ENCODE data around the gene LRRFIP1.
"Not testable (repeated sequence)": the region's sequence is repeated elsewhere in the genome, so short reads cannot be mapped to it uniquely, and the experiment has no call there.

Gene LRRFIP1

GRCh38 chr2:237593036-237593435 lies 34.4 kb upstream of the LRRFIP1 start:
- Mint-ChIP-seq H3K27ac (no peak overlapping the region), H3K4me1 (ENCODE audit: low read depth) (peaks cover 14% of the 10 kb centered on the region), H3K9me3 (ENCODE audit: low read depth) (no peaks in the 10 kb centered on the region), H3K4me3 (no peak overlapping the region), H3K27me3 (no peaks in the 10 kb centered on the region), H3K36me3 (no peaks in the 10 kb centered on the region)

GRCh38 chr2:237593596-237594320 lies 33.6 kb upstream of the LRRFIP1 start:
- Mint-ChIP-seq H3K27ac (no peak overlapping the region), H3K9me3 (ENCODE audit: low read depth) (no peaks in the 10 kb centered on the region), H3K4me3 (no peak overlapping the region), H3K4me1 (ENCODE audit: low read depth) (peaks cover 14% of the 10 kb centered on the region), H3K27me3 (no peaks in the 10 kb centered on the region), H3K36me3 (no peaks in the 10 kb centered on the region)

- no peaks in the 10 kb centered on the region for H3K36me3 Mint-ChIP-seq
- H3K4me3 Mint-ChIP-seq, result no peak overlapping the region
- H3K9me3 Mint-ChIP-seq (ENCODE audit: low read depth), result no peaks in the 10 kb centered on the region
- no peak overlapping the region for H3K27ac Mint-ChIP-seq
- peaks cover 14% of the 10 kb centered on the region for H3K4me1 Mint-ChIP-seq (ENCODE audit: low read depth)
- no peaks in the 10 kb centered on the region for H3K27me3 Mint-ChIP-seq
Measured at GRCh38 chr2:237594514-237594871, 32.9 kb upstream of the LRRFIP1 start.

GRCh38 chr2:237595829-237596519 lies 31.4 kb upstream of the LRRFIP1 start:
- H3K9me3 Mint-ChIP-seq (ENCODE audit: low read depth); H3K36me3 Mint-ChIP-seq; H3K27me3 Mint-ChIP-seq; H3K27ac Mint-ChIP-seq; H3K4me3 Mint-ChIP-seq; H3K4me1 Mint-ChIP-seq (ENCODE audit: low read depth): not testable (repeated sequence)

GRCh38 chr2:237596520-237597195 lies 30.7 kb upstream of the LRRFIP1 start:
- H3K36me3 Mint-ChIP-seq, result no peaks in the 10 kb centered on the region
- no peaks in the 10 kb centered on the region for H3K9me3 Mint-ChIP-seq (ENCODE audit: low read depth)
- peaks cover 1% of the 10 kb centered on the region for H3K4me1 Mint-ChIP-seq (ENCODE audit: low read depth)
- no peak overlapping the region for H3K4me3 Mint-ChIP-seq
- H3K27ac Mint-ChIP-seq, result no peak overlapping the region
- H3K27me3 Mint-ChIP-seq, result no peaks in the 10 kb centered on the region

- H3K36me3 Mint-ChIP-seq, result no peaks in the 10 kb centered on the region
- H3K4me3 Mint-ChIP-seq, result no peak overlapping the region
- no peaks in the 10 kb centered on the region for H3K27me3 Mint-ChIP-seq
- H3K9me3 Mint-ChIP-seq (ENCODE audit: low read depth), result no peaks in the 10 kb centered on the region
- H3K4me1 Mint-ChIP-seq (ENCODE audit: low read depth), result no peaks in the 10 kb centered on the region
- no peak overlapping the region for H3K27ac Mint-ChIP-seq
Measured at GRCh38 chr2:237597196-237598145, 29.9 kb upstream of the LRRFIP1 start.

- no peaks in the 10 kb centered on the region for H3K27me3 Mint-ChIP-seq
- no peak overlapping the region for H3K4me3 Mint-ChIP-seq
- H3K27ac Mint-ChIP-seq, result no peak overlapping the region
- H3K4me1 Mint-ChIP-seq (ENCODE audit: low read depth), result peaks cover 10% of the 10 kb centered on the region
- no peaks in the 10 kb centered on the region for H3K36me3 Mint-ChIP-seq
- no peaks in the 10 kb centered on the region for H3K9me3 Mint-ChIP-seq (ENCODE audit: low read depth)
Measured at GRCh38 chr2:237598468-237599208, 28.7 kb upstream of the LRRFIP1 start.

- no peaks in the 10 kb centered on the region for H3K9me3 Mint-ChIP-seq (ENCODE audit: low read depth)
- no peak overlapping the region for H3K27ac Mint-ChIP-seq
- H3K36me3 Mint-ChIP-seq, result no peaks in the 10 kb centered on the region
- H3K4me3 Mint-ChIP-seq, result no peak overlapping the region
- H3K27me3 Mint-ChIP-seq, result no peaks in the 10 kb centered on the region
- H3K4me1 Mint-ChIP-seq (ENCODE audit: low read depth), result peaks cover 16% of the 10 kb centered on the region
Measured at GRCh38 chr2:237599465-237600110, 27.8 kb upstream of the LRRFIP1 start.

GRCh38 chr2:237600205-237600846 lies 27.1 kb upstream of the LRRFIP1 start:
- H3K27ac Mint-ChIP-seq, result no peak overlapping the region
- H3K36me3 Mint-ChIP-seq, result no peaks in the 10 kb centered on the region
- no peaks in the 10 kb centered on the region for H3K27me3 Mint-ChIP-seq
- no peaks in the 10 kb centered on the region for H3K9me3 Mint-ChIP-seq (ENCODE audit: low read depth)
- peaks cover 22% of the 10 kb centered on the region for H3K4me1 Mint-ChIP-seq (ENCODE audit: low read depth)
- no peak overlapping the region for H3K4me3 Mint-ChIP-seq

- Mint-ChIP-seq H3K27ac (no peak overlapping the region), H3K4me3 (no peak overlapping the region), H3K27me3 (no peaks in the 10 kb centered on the region), H3K36me3 (no peaks in the 10 kb centered on the region), H3K4me1 (ENCODE audit: low read depth) (peaks cover 23% of the 10 kb centered on the region), H3K9me3 (ENCODE audit: low read depth) (no peaks in the 10 kb centered on the region)
Measured at GRCh38 chr2:237601453-237602116, 25.8 kb upstream of the LRRFIP1 start.

GRCh38 chr2:237602409-237602808 lies 25.0 kb upstream of the LRRFIP1 start:
- Mint-ChIP-seq H3K36me3 (no peaks in the 10 kb centered on the region), H3K27ac (no peak overlapping the region), H3K9me3 (ENCODE audit: low read depth) (no peaks in the 10 kb centered on the region), H3K4me1 (ENCODE audit: low read depth) (peaks cover 23% of the 10 kb centered on the region), H3K27me3 (no peaks in the 10 kb centered on the region), H3K4me3 (no peak overlapping the region)

- H3K27ac Mint-ChIP-seq, result peak overlapping the region; percentile 73
- H3K4me1 Mint-ChIP-seq (ENCODE audit: low read depth), result peaks cover 23% of the 10 kb centered on the region
- no peaks in the 10 kb centered on the region for H3K27me3 Mint-ChIP-seq
- peak overlapping the region; percentile 51 for H3K4me3 Mint-ChIP-seq
- no peaks in the 10 kb centered on the region for H3K9me3 Mint-ChIP-seq (ENCODE audit: low read depth)
- no peaks in the 10 kb centered on the region for H3K36me3 Mint-ChIP-seq
Measured at GRCh38 chr2:237603049-237603717, 24.2 kb upstream of the LRRFIP1 start.

Measured in activated naive CD8-positive, alpha-beta T cell (primary cell).